Activated T-cell treated with anti-CD3 and anti-CD28 coated beads, Interleukin-2, amount 50 U/mL, for 1 hour (primary cell): ENCODE results near the gene NLRC4.
"Not testable (repeated sequence)": the region's sequence is repeated elsewhere in the genome, so short reads cannot be mapped to it uniquely, and the experiment has no call there.

Source experiments
- DNase-seq: peaks from one replicate; pipeline ENCODE4 v3.0.0-alpha.2; 2020

The NLRC4 gene

GRCh38 chr2:32237996-32238395 is 26.7 kb downstream of the NLRC4 start:
- no peak for DNase-seq

DNA sequence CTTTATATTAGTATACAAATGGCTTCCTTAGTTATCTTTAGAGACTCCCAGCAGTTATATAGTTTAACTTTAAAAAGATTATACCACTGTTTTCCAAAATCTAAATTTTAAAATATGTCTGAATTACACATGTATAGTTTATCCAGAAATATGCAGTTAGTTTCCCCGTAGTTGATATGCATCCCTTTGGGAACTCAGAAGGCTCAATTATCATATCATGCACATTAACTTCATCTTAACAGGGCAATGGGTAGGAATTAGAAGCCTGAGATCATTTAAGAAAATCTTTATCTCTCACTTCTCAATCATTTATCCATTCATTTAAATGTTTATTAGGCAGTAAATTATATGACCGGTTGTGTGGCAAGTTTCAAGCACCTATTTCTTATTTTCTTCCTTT is 27.2 kb downstream of the NLRC4 start:
- DNase-seq, result no peak

DNA sequence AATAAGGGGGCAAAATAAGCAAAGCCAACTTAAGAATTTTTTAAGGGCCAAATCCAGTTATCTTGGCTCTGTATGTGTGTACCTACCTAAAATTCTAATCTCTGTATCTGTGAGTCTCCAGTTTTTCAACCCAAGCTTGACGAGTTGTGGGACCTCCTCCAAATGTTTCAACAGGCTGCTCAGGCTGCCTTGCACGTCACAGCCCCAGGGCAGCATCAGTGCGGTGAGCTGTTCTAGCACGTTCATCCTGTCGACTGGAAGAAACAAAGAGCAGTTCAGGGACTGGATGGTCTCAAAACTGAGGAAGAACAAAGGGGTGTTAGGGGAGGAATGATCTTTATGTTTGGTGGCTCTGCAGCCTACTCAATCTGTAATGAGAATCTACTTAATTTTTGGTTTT is 29.4 kb downstream of the NLRC4 start:
- DNase-seq, result no peak

GRCh38 chr2:32231959-32232358 is 32.7 kb downstream of the NLRC4 start:
- DNase-seq, result no peak

- no peak for DNase-seq
Observed at GRCh38 chr2:32229635-32230034, 35.1 kb downstream of the NLRC4 start.

GRCh38 chr2:32228181-32228580 is 36.5 kb downstream of the NLRC4 start:
- DNase-seq, result no peak

- DNase-seq, result no peak
Observed at GRCh38 chr2:32227492-32227891, 37.2 kb downstream of the NLRC4 start.

GRCh38 chr2:32222966-32223365 is 41.7 kb downstream of the NLRC4 start:
- no peak for DNase-seq

DNA sequence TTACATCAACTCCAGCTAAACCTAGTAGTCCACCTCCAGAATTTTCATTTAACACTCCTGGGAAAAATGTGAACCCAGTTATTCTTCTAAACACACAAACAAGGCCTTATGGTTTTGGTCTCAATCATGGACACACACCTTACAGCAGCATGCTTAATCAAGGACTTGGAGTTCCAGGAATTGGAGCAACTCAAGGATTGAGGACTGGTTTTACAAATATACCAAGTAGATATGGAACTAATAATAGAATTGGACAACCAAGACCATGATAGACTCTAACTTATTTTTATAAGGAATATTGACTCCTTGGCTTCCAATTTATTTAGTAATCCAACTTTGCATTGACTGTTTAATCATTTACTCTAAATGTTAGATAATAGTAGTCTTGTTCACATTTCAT is 44.2 kb downstream of the NLRC4 start:
- no peak for DNase-seq

- DNase-seq, result no peak
Observed at GRCh38 chr2:32212295-32212694, 52.4 kb downstream of the NLRC4 start.

GRCh38 chr2:32210767-32211408 is 53.8 kb downstream of the NLRC4 start:
- no peak for DNase-seq

DNA sequence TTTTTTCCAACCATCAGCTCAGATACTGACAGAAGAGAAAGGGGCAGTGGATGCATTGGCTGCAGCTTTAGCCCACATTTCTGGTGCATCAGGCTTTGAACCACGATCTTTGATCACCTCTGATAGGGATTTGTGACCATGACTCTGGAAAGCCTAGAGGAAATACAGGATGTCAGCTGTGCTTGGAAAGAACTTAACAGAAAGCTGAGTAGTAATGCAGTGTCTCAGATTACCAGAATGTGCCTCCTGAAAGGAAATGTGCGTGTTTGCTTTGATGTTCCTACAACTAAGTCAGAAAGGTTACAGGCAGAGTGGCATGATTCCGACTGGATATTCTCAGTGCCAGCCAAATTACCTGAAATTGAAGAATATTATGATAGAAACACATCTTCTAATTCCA is 61.3 kb downstream of the NLRC4 start:
- not testable (repeated sequence) for DNase-seq

DNA sequence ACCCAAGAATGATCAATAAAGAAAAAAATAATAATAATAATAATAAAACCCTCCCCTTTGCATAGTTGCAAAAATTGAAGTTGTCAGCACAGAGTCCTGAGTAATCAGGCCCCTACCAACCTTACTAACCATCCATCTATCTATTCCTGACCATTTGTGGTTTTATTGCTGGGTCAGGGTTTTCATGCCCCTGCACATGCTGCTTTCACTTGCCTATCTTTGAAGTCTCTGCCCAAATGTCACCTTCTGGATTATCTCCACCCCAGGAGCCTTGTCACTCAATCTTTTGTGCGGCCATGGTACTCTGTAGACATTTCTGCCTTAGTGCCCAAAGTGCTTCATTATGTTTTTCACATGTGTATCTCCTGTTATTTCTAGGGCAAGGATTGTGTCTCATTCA is 63.9 kb downstream of the NLRC4 start:
- no peak for DNase-seq

DNA sequence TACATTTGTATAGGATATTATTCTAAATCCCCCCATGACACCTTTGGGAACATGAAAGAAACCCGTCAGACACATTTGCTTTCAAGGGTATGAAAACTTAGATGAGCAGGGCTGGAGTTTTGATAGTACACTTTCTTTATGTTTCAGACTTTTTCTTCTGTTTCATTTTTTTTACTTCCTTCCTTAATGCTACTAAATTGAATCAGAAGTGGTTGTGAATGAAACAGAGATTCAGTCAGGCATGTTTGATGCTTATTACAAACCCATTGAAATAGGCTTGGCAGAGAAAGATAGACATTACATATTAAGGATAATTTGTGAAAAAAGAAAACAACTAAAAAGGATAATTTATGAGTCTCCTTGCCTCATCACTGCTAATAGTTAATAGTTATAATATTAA is 72.3 kb downstream of the NLRC4 start:
- DNase-seq, result no peak

- no peak for DNase-seq
Observed at GRCh38 chr2:32189011-32189410, 75.7 kb downstream of the NLRC4 start.

DNA sequence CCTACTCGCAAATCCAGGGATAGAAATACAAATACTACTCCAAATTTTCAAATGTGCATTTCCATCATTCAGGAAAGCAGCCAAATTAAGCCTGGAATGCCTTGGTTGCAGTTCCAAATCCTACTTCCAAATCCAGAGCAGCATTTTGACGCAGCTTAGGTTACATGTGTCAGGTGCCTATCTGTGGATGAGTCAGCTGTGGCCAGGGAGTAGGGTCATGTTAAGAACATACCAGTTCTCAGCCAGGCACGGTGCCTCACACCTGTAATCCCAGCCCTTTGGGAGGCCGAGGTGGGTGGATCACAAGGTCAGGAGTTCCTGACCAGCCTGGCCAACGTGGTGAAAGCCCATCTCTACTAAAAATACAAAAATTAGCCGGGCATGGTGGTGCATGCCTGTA is 82.0 kb downstream of the NLRC4 start:
- no peak for DNase-seq
